WTC11 (cell line): ENCODE data around the gene ZMAT1. TPM values are rescaled to one million over a fixed set of nuclear protein-coding genes. Genes with fewer than 3 reads are reported as not detected.

Source experiments
- ATAC-seq: fragments of 200-7000 bp; cut with Tn5 transposase; 2 replicates; pipeline ENCODE4 v1.10.0; 2021; ENCODE audit warnings: mild to moderate bottlenecking, moderate library complexity
- Bru-seq: library from RNA; stranded (reverse); fragments of 400-500 nt; gene quantifications from one replicate; lab custom pipeline; 2021; lab: Mats Ljungman, UMichigan
- CTCF ChIA-PET: fragments of 300-600 bp; sonication (Branson Sonifier 250); formaldehyde crosslinking; loops from one replicate; lab custom pipeline; 2021; ENCODE audit warnings: antibody characterized with exemption; lab: Charles Lee
- POLR2A ChIA-PET: fragments of 350-600 bp; sonication (Branson Sonifier 250); formaldehyde crosslinking; loops from one replicate; lab custom pipeline; 2021; ENCODE audit warnings: antibody characterized with exemption; lab: Charles Lee
- DNase-seq: peaks from one replicate; pipeline ENCODE4 v3.0.0; 2021; ENCODE audit warnings: low spot score
- H3K27ac Mint-ChIP-seq: 2 replicates; pipeline ENCODE4 v1.8.0; 2021; ENCODE audit warnings: mixed read lengths
- H3K27me3 Mint-ChIP-seq: 2 replicates; pipeline ENCODE4 v1.8.0; 2021; ENCODE audit warnings: low read depth, mild to moderate bottlenecking, moderate library complexity, mixed read lengths
- H3K36me3 Mint-ChIP-seq: 2 replicates; pipeline ENCODE4 v1.8.0; 2021; ENCODE audit warnings: mixed read lengths
- H3K4me1 Mint-ChIP-seq: 2 replicates; pipeline ENCODE4 v1.8.0; 2022; ENCODE audit warnings: mixed read lengths
- H3K4me3 Mint-ChIP-seq: 2 replicates; pipeline ENCODE4 v1.8.0; 2021; ENCODE audit warnings: mild to moderate bottlenecking, moderate library complexity, mixed read lengths
- H3K9me3 Mint-ChIP-seq: 2 replicates; pipeline ENCODE4 v1.8.0; 2021; ENCODE audit warnings: mixed read lengths
- ATF1 ChIP-seq: sonication (generic); formaldehyde crosslinking; IDR thresholded peaks from 2 replicates; pipeline ENCODE4 v1.8.1; 2023; ENCODE audit warnings: mild to moderate bottlenecking, moderate library complexity, missing genetic modification reagents
- ESRRA ChIP-seq: sonication (generic); formaldehyde crosslinking; IDR thresholded peaks from 2 replicates; pipeline ENCODE4 v1.8.1; 2022; ENCODE audit warnings: mild to moderate bottlenecking, missing genetic modification reagents, borderline replicate concordance
- GABPB1 ChIP-seq: sonication (generic); formaldehyde crosslinking; IDR thresholded peaks from 2 replicates; pipeline ENCODE4 v1.8.1; 2023; ENCODE audit warnings: mild to moderate bottlenecking, missing genetic modification reagents
- GTF2I ChIP-seq: fragments of 250-450 bp; sonication (Bioruptor Pico); conservative IDR thresholded peaks from 2 replicates; pipeline ENCODE4 v1.4.0; 2021; ENCODE audit warnings: mild to moderate bottlenecking
- JUN ChIP-seq: sonication (generic); formaldehyde crosslinking; IDR thresholded peaks from 2 replicates; pipeline ENCODE4 v1.8.0; 2023; ENCODE audit warnings: mild to moderate bottlenecking, missing genetic modification reagents
- MYBL2 ChIP-seq: sonication (generic); formaldehyde crosslinking; IDR thresholded peaks from 2 replicates; pipeline ENCODE4 v1.8.1; 2023; ENCODE audit warnings: mild to moderate bottlenecking, moderate library complexity, missing genetic modification reagents
- NFYB ChIP-seq: sonication (generic); formaldehyde crosslinking; conservative IDR thresholded peaks from 2 replicates; pipeline ENCODE4 v1.8.0; 2022; ENCODE audit warnings: low read depth, missing genetic modification reagents
- SP1 ChIP-seq: sonication (generic); formaldehyde crosslinking; conservative IDR thresholded peaks from 2 replicates; pipeline ENCODE4 v1.8.1; 2022; ENCODE audit warnings: missing genetic modification reagents
- TEAD1 ChIP-seq: sonication (generic); formaldehyde crosslinking; IDR thresholded peaks from 2 replicates; pipeline ENCODE4 v1.8.0; 2022; ENCODE audit warnings: mild to moderate bottlenecking, missing genetic modification reagents
- TP53 ChIP-seq: sonication (generic); formaldehyde crosslinking; IDR thresholded peaks from 2 replicates; pipeline ENCODE4 v1.8.1; 2023; ENCODE audit warnings: mild to moderate bottlenecking, missing genetic modification reagents
- ZBTB21 ChIP-seq: sonication (generic); formaldehyde crosslinking; IDR thresholded peaks from 2 replicates; pipeline ENCODE4 v1.8.1; 2023; ENCODE audit warnings: mild to moderate bottlenecking, missing genetic modification reagents, borderline replicate concordance
- long read RNA-seq, 3 experiments: library from RNA in 1 of 3; library from capped mRNA in 1 of 3; library from polyadenylated mRNA in 1 of 3; unstranded in 2 of 3; stranded (forward) in 1 of 3; transcript quantifications; one replicate each; pipeline ENCODE4 v2.0.0, GENCODE V29; 2021
- total RNA-seq: library from RNA; stranded (reverse); gene quantifications from 3 replicates; pipeline ENCODE4 v1.2.3, GENCODE V29; 2021
- TF ChIP-seq, protein P1 (sequence below): sonication (generic); formaldehyde crosslinking; conservative IDR thresholded peaks from 2 replicates; pipeline ENCODE4 v1.8.1; 2022; ENCODE audit warnings: mild to moderate bottlenecking, missing genetic modification reagents
- TF ChIP-seq, protein P2 (sequence below): sonication (generic); formaldehyde crosslinking; IDR thresholded peaks from 2 replicates; pipeline ENCODE4 v1.8.0; 2022; ENCODE audit warnings: missing genetic modification reagents
- TF ChIP-seq, protein P3 (sequence below): sonication (generic); formaldehyde crosslinking; IDR thresholded peaks from 2 replicates; pipeline ENCODE4 v1.8.0; 2023; ENCODE audit warnings: mild to moderate bottlenecking, missing genetic modification reagents
- TF ChIP-seq, protein P4 (sequence below): sonication (generic); formaldehyde crosslinking; IDR thresholded peaks from 2 replicates; pipeline ENCODE4 v1.8.1; 2022; ENCODE audit warnings: mild to moderate bottlenecking, moderate library complexity, missing genetic modification reagents
- TF ChIP-seq, protein P5 (sequence below): sonication (generic); formaldehyde crosslinking; IDR thresholded peaks from 2 replicates; pipeline ENCODE4 v1.8.1; 2023; ENCODE audit warnings: mild to moderate bottlenecking, missing genetic modification reagents, borderline replicate concordance
- TF ChIP-seq, protein P6 (sequence below): sonication (generic); formaldehyde crosslinking; IDR thresholded peaks from 2 replicates; pipeline ENCODE4 v1.8.1; 2023; ENCODE audit warnings: mild to moderate bottlenecking, moderate library complexity, missing genetic modification reagents
- TF ChIP-seq, protein P7 (sequence below): sonication (generic); formaldehyde crosslinking; IDR thresholded peaks from 2 replicates; pipeline ENCODE4 v1.8.0; 2022; ENCODE audit warnings: mild to moderate bottlenecking, missing genetic modification reagents

The ZMAT1 gene
- total RNA-seq (3.0 to 3.7 TPM (median 3.5 TPM) in 3 replicates), Bru-seq, nascent RNA (percentile 52 among the genes with signal in this experiment)
- long read RNA-seq, experiment 1, full-length matches to known transcripts = 4 of 8 reads
- long read RNA-seq, experiment 1, partial matches to known transcripts = 0 of 8 reads
- long read RNA-seq, experiment 1, other reads (novel, unspliced or antisense) = 4 of 8 reads
- long read RNA-seq, experiment 2, partial matches to known transcripts = 0 of 4 reads
- long read RNA-seq, experiment 2, other reads (novel, unspliced or antisense) = 4 of 4 reads
- long read RNA-seq, experiment 3 = 0 reads

DNA sequence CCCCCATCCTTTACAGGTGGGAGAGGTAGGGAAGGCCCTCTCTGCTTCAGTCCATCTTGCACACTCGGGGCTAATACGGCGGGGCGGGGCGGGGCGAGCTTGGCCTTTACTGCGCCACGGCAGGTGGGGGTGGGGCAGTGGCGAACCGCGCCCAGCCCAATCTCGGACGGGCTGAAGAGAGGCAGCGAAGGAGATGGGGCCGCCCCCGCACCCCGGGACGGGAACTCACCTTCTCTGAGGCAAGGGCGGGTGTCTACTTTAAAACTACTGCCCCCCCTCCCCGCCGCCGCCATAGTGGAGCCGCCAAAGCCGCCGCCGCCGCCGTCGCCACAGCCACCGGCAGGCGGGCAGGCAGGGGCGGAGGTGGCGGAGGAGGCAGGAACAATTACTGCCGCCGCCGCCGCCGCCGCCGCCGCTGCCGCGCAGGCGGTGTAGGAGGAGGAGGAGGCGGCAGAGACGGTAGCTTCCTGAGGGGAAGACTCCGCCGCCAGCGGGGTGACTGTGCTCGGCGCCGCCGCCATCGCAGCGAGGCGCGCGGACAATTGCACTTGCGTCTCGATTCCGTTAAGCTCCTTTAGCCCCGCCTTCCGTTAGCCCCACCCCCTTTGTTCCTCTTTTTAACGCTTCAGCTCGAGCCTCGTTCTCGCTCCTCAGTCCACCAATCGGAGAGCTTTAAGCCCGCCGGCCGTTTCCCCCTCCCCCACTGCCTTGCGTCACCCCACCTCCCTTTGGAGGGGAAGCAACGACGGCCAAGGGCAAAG lies at the start of gene ZMAT1:
TSS of gene ZMAT1 (minus strand) at position 540 of the 761 bp plus-strand sequence. CDS start at position 521, 19 bp downstream.
- peaks cover 14% of the 10 kb centered on the region for H3K36me3 Mint-ChIP-seq
- peaks cover 26% of the 10 kb centered on the region for H3K27me3 Mint-ChIP-seq
- ChIA-PET CTCF (no interaction called here), POLR2A (interaction anchor here (1.0 to 1.2 kb wide), 5 partner anchors 23 to 514 kb away, joined by 3 to 4 read pairs (median 3); partner anchors contain the start of gene BEX5)
- DNase-seq = peak; percentile 91
- peak within 1 kb of the TSS; percentile 95 for H3K27ac Mint-ChIP-seq
- peaks cover 12% of the 10 kb centered on the region for H3K9me3 Mint-ChIP-seq
- H3K4me1 Mint-ChIP-seq = peaks cover 18% of the 10 kb centered on the region
- ATAC-seq = peak; percentile 89
- peak within 1 kb of the TSS; percentile 85 for H3K4me3 Mint-ChIP-seq
- TF ChIP-seq, protein P1, sequence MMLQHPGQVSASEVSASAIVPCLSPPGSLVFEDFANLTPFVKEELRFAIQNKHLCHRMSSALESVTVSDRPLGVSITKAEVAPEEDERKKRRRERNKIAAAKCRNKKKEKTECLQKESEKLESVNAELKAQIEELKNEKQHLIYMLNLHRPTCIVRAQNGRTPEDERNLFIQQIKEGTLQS (CRISPR knock-in tag) = 0 out of 2 replicates have a peak, but pooled peaks have one; percentile 44
- TF ChIP-seq GABPB1 (peak; percentile 33; the same call in 1 of the 2 replicates), TP53 (CRISPR knock-in tag) (peak; percentile 71; the same call in 1 of the 2 replicates), ZBTB21 (CRISPR knock-in tag) (peak; percentile 61; the same call in 1 of the 2 replicates), GTF2I (CRISPR knock-in tag) (no peak), ESRRA (CRISPR knock-in tag) (peak; percentile 36; the same call in 1 of the 2 replicates), JUN (CRISPR knock-in tag) (no peak), TEAD1 (0 out of 2 replicates have a peak, but pooled peaks have one; percentile 57), MYBL2 (CRISPR knock-in tag) (peak; percentile 93), SP1 (CRISPR knock-in tag) (peak; percentile 46; the same call in 1 of the 2 replicates), ATF1 (no peak), NFYB (CRISPR knock-in tag) (peak; percentile 37; the same call in 1 of the 2 replicates)
- TF ChIP-seq, protein P2, sequence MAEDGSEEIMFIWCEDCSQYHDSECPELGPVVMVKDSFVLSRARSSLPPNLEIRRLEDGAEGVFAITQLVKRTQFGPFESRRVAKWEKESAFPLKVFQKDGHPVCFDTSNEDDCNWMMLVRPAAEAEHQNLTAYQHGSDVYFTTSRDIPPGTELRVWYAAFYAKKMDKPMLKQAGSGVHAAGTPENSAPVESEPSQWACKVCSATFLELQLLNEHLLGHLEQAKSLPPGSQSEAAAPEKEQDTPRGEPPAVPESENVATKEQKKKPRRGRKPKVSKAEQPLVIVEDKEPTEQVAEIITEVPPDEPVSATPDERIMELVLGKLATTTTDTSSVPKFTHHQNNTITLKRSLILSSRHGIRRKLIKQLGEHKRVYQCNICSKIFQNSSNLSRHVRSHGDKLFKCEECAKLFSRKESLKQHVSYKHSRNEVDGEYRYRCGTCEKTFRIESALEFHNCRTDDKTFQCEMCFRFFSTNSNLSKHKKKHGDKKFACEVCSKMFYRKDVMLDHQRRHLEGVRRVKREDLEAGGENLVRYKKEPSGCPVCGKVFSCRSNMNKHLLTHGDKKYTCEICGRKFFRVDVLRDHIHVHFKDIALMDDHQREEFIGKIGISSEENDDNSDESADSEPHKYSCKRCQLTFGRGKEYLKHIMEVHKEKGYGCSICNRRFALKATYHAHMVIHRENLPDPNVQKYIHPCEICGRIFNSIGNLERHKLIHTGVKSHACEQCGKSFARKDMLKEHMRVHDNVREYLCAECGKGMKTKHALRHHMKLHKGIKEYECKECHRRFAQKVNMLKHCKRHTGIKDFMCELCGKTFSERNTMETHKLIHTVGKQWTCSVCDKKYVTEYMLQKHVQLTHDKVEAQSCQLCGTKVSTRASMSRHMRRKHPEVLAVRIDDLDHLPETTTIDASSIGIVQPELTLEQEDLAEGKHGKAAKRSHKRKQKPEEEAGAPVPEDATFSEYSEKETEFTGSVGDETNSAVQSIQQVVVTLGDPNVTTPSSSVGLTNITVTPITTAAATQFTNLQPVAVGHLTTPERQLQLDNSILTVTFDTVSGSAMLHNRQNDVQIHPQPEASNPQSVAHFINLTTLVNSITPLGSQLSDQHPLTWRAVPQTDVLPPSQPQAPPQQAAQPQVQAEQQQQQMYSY (CRISPR knock-in tag) = no peak
- TF ChIP-seq, protein P3, sequence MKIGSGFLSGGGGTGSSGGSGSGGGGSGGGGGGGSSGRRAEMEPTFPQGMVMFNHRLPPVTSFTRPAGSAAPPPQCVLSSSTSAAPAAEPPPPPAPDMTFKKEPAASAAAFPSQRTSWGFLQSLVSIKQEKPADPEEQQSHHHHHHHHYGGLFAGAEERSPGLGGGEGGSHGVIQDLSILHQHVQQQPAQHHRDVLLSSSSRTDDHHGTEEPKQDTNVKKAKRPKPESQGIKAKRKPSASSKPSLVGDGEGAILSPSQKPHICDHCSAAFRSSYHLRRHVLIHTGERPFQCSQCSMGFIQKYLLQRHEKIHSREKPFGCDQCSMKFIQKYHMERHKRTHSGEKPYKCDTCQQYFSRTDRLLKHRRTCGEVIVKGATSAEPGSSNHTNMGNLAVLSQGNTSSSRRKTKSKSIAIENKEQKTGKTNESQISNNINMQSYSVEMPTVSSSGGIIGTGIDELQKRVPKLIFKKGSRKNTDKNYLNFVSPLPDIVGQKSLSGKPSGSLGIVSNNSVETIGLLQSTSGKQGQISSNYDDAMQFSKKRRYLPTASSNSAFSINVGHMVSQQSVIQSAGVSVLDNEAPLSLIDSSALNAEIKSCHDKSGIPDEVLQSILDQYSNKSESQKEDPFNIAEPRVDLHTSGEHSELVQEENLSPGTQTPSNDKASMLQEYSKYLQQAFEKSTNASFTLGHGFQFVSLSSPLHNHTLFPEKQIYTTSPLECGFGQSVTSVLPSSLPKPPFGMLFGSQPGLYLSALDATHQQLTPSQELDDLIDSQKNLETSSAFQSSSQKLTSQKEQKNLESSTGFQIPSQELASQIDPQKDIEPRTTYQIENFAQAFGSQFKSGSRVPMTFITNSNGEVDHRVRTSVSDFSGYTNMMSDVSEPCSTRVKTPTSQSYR (CRISPR knock-in tag) = peak; percentile 86
- TF ChIP-seq, protein P4, sequence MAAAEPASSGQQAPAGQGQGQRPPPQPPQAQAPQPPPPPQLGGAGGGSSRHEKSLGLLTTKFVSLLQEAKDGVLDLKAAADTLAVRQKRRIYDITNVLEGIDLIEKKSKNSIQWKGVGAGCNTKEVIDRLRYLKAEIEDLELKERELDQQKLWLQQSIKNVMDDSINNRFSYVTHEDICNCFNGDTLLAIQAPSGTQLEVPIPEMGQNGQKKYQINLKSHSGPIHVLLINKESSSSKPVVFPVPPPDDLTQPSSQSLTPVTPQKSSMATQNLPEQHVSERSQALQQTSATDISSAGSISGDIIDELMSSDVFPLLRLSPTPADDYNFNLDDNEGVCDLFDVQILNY (CRISPR knock-in tag) = peak; percentile 18; the same call in 1 of the 2 replicates
- TF ChIP-seq, protein P5, sequence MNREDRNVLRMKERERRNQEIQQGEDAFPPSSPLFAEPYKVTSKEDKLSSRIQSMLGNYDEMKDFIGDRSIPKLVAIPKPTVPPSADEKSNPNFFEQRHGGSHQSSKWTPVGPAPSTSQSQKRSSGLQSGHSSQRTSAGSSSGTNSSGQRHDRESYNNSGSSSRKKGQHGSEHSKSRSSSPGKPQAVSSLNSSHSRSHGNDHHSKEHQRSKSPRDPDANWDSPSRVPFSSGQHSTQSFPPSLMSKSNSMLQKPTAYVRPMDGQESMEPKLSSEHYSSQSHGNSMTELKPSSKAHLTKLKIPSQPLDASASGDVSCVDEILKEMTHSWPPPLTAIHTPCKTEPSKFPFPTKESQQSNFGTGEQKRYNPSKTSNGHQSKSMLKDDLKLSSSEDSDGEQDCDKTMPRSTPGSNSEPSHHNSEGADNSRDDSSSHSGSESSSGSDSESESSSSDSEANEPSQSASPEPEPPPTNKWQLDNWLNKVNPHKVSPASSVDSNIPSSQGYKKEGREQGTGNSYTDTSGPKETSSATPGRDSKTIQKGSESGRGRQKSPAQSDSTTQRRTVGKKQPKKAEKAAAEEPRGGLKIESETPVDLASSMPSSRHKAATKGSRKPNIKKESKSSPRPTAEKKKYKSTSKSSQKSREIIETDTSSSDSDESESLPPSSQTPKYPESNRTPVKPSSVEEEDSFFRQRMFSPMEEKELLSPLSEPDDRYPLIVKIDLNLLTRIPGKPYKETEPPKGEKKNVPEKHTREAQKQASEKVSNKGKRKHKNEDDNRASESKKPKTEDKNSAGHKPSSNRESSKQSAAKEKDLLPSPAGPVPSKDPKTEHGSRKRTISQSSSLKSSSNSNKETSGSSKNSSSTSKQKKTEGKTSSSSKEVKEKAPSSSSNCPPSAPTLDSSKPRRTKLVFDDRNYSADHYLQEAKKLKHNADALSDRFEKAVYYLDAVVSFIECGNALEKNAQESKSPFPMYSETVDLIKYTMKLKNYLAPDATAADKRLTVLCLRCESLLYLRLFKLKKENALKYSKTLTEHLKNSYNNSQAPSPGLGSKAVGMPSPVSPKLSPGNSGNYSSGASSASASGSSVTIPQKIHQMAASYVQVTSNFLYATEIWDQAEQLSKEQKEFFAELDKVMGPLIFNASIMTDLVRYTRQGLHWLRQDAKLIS (CRISPR knock-in tag) = no peak
- TF ChIP-seq, protein P6, sequence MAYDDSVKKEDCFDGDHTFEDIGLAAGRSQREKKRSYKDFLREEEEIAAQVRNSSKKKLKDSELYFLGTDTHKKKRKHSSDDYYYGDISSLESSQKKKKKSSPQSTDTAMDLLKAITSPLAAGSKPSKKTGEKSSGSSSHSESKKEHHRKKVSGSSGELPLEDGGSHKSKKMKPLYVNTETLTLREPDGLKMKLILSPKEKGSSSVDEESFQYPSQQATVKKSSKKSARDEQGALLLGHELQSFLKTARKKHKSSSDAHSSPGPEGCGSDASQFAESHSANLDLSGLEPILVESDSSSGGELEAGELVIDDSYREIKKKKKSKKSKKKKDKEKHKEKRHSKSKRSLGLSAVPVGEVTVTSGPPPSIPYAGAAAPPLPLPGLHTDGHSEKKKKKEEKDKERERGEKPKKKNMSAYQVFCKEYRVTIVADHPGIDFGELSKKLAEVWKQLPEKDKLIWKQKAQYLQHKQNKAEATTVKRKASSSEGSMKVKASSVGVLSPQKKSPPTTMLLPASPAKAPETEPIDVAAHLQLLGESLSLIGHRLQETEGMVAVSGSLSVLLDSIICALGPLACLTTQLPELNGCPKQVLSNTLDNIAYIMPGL (CRISPR knock-in tag) = 0 out of 2 replicates have a peak, but pooled peaks have one; percentile 37
- TF ChIP-seq, protein P7, sequence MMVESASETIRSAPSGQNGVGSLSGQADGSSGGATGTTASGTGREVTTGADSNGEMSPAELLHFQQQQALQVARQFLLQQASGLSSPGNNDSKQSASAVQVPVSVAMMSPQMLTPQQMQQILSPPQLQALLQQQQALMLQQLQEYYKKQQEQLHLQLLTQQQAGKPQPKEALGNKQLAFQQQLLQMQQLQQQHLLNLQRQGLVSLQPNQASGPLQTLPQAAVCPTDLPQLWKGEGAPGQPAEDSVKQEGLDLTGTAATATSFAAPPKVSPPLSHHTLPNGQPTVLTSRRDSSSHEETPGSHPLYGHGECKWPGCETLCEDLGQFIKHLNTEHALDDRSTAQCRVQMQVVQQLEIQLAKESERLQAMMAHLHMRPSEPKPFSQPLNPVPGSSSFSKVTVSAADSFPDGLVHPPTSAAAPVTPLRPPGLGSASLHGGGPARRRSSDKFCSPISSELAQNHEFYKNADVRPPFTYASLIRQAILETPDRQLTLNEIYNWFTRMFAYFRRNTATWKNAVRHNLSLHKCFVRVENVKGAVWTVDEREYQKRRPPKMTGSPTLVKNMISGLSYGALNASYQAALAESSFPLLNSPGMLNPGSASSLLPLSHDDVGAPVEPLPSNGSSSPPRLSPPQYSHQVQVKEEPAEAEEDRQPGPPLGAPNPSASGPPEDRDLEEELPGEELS (CRISPR knock-in tag) = peak; percentile 59; the same call in 1 of the 2 replicates
